GM12865 (cell line): ENCODE data around the gene FEM1C.

Experiments used
- DNase-seq: peaks from one replicate; pipeline ENCODE4 v3.0.0; 2010; ENCODE audit warnings: low read depth
- H3K4me3 ChIP-seq: 2 replicates; pipeline ENCODE4 v1.5.1; 2011; ENCODE audit warnings: mild to moderate bottlenecking, low read depth, low read length, control low read depth
- TF ChIP-seq, protein P1 (sequence below): IDR thresholded peaks from 2 replicates; pipeline ENCODE4 v1.5.1; 2011; ENCODE audit warnings: low read length, control low read depth, low read depth, inconsistent platforms; ENCODE audit not compliant: insufficient read depth; ENCODE audit errors: missing control alignments

FEM1C gene

DNA sequence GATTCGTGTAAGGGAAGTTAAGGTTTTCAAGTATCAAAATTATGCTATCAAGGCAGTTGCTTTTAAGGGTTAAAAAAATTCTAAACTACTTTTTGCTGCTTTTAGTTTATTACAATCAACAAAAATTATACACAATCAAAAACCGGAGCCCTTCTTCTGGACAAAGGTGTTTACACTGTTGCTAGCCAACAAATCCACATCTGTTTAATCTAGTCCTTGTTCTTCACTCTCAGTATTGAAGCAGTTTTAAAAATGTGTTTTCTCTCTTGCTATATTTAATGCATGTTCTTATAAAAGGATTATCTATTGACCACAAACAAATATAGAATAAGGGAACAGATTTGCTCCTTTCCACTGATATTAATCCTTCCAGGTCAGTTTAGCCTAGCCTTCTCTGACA lies 2.5 kb downstream of the FEM1C start:
- TF ChIP-seq, protein P1, sequence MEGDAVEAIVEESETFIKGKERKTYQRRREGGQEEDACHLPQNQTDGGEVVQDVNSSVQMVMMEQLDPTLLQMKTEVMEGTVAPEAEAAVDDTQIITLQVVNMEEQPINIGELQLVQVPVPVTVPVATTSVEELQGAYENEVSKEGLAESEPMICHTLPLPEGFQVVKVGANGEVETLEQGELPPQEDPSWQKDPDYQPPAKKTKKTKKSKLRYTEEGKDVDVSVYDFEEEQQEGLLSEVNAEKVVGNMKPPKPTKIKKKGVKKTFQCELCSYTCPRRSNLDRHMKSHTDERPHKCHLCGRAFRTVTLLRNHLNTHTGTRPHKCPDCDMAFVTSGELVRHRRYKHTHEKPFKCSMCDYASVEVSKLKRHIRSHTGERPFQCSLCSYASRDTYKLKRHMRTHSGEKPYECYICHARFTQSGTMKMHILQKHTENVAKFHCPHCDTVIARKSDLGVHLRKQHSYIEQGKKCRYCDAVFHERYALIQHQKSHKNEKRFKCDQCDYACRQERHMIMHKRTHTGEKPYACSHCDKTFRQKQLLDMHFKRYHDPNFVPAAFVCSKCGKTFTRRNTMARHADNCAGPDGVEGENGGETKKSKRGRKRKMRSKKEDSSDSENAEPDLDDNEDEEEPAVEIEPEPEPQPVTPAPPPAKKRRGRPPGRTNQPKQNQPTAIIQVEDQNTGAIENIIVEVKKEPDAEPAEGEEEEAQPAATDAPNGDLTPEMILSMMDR: no peak
- no peak for DNase-seq
- H3K4me3 ChIP-seq: peak overlapping the region; percentile 79

DNA sequence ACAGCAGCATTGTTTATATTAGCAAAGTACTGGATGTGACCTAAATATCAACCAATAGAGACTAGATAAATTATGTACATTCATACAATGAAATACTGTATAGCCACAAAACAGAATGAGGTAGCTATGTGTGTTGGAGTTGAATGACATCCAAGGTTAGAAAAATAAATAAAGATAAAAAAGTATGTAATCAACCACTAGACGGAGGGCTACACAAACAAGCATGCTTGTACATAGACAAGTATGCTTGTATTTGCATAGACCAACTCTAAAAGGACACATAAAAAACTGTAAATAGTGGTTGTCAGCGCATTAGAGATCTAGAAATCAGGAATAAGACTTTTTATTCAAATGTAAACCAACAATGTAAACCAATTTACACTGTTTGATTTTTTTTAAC lies 3.0 kb downstream of the FEM1C start:
- H3K4me3 ChIP-seq: peak overlapping the region; percentile 79
- TF ChIP-seq, protein P1: no peak
- DNase-seq: no peak

DNA sequence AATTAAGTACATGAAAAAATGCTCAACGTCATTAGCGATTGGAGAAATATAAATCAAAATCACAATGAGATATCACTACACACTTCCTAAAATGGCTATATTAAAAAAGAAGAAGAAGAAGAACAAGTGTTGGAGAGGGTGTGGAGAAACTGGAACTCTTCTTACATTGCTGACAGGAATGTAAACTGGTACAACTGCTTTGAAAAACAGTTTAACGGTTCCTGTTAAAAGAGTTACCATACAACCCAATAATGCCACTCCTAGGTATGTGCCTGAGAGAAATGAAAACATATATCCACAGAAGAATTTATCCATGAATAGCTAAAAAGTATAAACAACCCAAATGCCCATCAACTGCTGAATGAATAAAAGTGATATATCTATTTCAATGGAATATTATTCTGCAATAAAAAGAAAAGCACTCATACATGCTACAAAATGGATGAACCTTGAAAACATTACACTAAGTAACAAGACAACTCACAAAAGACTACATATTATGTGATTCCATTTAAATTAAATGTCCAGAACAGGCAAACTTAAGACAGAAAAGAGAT lies 9.0 kb downstream of the FEM1C start:
- no peak overlapping the region for H3K4me3 ChIP-seq
- TF ChIP-seq, protein P1: no peak
- no peak for DNase-seq

DNA sequence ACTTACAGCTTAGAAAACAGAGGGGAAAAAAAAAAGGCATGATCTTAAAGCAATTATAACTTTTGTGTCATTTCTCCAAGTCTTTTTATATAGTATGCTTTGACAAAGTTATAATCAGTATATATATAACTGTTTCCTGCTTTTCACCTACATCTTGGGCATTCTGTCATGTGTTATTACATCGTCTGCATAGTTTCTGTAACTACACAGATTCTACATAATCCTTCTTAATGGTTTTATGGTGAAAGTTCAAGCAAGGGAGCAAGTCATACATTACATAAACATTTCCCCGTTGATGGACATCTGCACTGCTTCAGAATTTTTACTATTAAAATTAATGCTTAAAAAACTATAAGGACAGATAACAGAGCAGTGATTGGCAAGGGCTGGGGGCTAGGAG lies 12.1 kb downstream of the FEM1C start:
- DNase-seq: no peak
- TF ChIP-seq, protein P1: no peak
- H3K4me3 ChIP-seq: no peak overlapping the region

DNA sequence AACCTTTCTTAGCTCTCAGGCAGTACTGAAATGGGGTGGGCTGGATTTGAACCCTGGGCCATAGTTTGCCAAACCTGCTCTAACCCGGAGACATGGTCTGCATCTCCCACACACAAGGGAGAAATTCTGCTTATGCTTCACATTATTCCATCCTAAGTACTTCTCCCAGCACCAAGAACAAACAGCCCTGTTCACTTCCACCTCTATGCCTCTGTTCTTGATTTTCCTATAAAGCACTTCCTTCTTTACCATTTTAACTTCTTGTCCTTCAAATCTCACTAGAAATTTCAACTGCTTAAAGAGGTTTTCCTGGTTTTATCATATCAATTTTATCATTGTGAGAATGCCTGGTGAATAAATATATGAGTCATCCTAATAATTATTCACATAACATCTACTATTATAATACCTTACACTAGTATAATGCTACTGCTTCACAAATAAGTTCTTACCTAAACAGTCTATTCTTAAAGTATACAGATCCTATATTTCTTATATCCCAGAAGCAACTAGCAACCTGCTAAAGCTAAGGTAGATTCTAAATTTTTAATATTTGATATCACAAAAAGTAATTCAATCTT lies 12.7 kb downstream of the FEM1C start:
- no peak overlapping the region for H3K4me3 ChIP-seq
- no peak for DNase-seq
- TF ChIP-seq, protein P1: no peak

DNA sequence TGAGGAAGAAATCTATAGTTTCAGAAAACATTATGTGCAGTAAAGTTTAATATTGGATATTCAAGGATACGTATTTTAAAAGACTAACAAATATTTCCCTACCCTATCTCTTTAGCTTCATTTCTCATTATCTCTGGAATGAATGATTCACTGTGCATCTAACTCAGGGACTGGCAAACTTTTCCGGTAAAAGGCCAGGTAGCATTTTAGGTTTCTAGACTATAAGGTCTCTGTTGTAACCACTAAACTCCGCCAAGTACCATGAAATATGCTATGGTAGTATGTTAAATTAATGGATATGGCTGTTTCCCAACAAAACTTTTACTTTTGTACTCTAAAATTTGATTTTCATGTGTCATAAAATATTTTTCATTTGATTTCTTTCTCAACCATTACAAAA lies 13.2 kb downstream of the FEM1C start:
- TF ChIP-seq, protein P1: no peak
- H3K4me3 ChIP-seq: no peak overlapping the region
- DNase-seq: no peak

DNA sequence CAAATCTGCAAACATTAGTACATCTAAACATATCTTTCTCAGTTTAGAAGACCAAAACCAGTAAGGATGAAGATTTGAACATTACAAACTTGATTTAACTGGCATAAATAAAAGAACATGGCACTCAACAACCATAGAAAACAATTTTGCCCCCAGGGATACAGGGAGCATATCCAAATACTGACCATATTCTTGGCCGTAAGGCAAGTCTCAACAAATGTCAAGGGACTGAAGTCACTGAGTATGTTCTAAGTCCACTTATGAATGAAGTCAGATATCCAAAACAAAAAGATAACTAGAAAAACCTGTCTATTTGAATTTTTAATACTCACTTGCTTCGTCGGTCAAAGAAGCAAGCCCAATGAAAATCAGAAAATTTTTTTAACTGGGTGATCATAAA lies 14.1 kb downstream of the FEM1C start:
- no peak overlapping the region for H3K4me3 ChIP-seq
- TF ChIP-seq, protein P1: no peak
- no peak for DNase-seq
